Measurements from ENCODE around the gene MC1R.

DNA sequence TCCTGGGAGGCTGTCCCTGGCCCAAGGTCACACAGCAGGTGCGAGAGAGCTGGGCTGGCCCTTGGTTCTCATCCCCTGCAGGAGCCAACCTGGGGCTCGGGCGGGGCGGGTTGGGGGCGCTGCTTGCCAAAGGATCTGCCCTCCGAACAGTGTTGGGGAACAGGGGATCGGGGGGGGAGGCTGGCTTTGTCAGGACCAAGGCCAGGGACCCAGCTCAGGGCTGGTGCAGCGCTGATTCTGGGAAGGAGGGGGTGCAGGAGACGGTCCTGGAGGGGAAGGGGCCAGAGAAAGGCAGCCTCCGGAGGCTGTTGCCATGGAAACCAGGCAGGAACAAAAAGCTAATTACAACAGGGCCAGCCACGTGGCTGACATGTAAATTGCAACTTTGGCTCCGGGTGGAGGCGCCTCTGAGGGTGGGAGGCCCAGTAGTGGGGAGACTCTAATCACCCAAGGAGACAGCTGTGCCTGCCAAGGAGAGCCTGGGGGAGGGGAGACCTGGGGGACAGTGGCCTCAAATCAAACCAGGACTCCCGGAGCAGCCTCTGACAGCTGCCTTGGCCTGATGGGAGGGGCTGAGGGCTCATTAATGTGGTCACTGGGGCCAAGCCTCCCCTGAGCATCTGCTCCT is 5.7 kb downstream of the MC1R start:
- TF ChIP-seq, protein P1, sequence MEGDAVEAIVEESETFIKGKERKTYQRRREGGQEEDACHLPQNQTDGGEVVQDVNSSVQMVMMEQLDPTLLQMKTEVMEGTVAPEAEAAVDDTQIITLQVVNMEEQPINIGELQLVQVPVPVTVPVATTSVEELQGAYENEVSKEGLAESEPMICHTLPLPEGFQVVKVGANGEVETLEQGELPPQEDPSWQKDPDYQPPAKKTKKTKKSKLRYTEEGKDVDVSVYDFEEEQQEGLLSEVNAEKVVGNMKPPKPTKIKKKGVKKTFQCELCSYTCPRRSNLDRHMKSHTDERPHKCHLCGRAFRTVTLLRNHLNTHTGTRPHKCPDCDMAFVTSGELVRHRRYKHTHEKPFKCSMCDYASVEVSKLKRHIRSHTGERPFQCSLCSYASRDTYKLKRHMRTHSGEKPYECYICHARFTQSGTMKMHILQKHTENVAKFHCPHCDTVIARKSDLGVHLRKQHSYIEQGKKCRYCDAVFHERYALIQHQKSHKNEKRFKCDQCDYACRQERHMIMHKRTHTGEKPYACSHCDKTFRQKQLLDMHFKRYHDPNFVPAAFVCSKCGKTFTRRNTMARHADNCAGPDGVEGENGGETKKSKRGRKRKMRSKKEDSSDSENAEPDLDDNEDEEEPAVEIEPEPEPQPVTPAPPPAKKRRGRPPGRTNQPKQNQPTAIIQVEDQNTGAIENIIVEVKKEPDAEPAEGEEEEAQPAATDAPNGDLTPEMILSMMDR (IDR thresholded peaks at IDR 0.05; ENCODE audit: insufficient read depth, low read depth, low read length): no peak
- TF ChIP-seq EZH2 (IDR thresholded peaks at IDR 0.05; ENCODE audit: insufficient read depth, low read length): no peak
